H1 (cell line): ENCODE data around the gene CCS. TPM values are rescaled to one million over a fixed set of nuclear protein-coding genes. Genes with fewer than 3 reads are reported as not detected.

Experiments
- CHD1 ChIP-seq: IDR thresholded peaks from 2 replicates; pipeline ENCODE4 v1.6.1; 2012; ENCODE audit warnings: low read depth, low read length, improper control_type of control experiment
- ZNF274 ChIP-seq: IDR thresholded peaks from 2 replicates; pipeline ENCODE4 v1.7.0; 2012; ENCODE audit warnings: low read length, borderline replicate concordance; ENCODE audit errors: extremely low read depth
- polyA plus RNA-seq, 7 experiments: library from polyadenylated mRNA; depleted of rRNA in 3 of 7; stranded (reverse) in 5 of 7; unstranded in 2 of 7; fragments of >200 nt in 5 of 7; fragments of 200-250 nt in 2 of 7; gene quantifications; 1 replicate in 5 of 7; 2 replicates in 1 of 7; 4 replicates in 1 of 7; pipeline versions ENCODE4 v1.2.1 to v1.2.3, GENCODE V29; 2011 to 2013; ENCODE audit warnings: missing spikeins in 2 of 7, mixed read lengths in 2 of 7
- total RNA-seq: library from RNA; stranded (reverse); fragmentation: NEBNext Ultra II Directional; extraction: Animal tissue kit (Norgen Biotek cat#: 25700); gene quantifications from 2 replicates; pipeline ENCODE4 v1.2.1, GENCODE V29; 2021
- TF ChIP-seq, protein P1 (sequence below): fragments of 300-600 bp; sonication (generic); IDR thresholded peaks from 2 replicates; pipeline ENCODE4 v1.7.1; 2012; ENCODE audit warnings: low read length, moderate library complexity, mild to moderate bottlenecking, inconsistent platforms; ENCODE audit not compliant: insufficient replicate concordance
- TF ChIP-seq, protein P2 (sequence below): IDR thresholded peaks from 2 replicates; pipeline ENCODE4 v1.6.1; 2011; ENCODE audit warnings: low read length, improper control_type of control experiment

Gene CCS
- total and polyA plus RNA-seq, 2 of the 8 experiments (the other 6 are each of a cell fraction or from before 2014, with no cell fraction given): 37.1 to 37.7 TPM

DNA sequence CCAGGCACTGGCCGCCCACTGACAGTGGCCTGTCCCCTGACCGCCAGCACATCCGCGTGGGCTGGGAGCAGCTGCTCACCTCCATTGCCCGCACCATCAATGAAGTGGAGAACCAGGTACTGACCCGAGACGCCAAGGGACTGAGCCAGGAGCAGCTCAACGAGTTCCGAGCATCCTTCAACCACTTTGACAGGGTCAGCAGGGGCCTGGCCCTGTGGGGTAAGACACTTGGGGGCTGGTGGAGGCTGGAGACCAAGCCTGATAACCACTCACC is 31.1 kb upstream of the CCS start (continued):
- TF ChIP-seq, protein P1, sequence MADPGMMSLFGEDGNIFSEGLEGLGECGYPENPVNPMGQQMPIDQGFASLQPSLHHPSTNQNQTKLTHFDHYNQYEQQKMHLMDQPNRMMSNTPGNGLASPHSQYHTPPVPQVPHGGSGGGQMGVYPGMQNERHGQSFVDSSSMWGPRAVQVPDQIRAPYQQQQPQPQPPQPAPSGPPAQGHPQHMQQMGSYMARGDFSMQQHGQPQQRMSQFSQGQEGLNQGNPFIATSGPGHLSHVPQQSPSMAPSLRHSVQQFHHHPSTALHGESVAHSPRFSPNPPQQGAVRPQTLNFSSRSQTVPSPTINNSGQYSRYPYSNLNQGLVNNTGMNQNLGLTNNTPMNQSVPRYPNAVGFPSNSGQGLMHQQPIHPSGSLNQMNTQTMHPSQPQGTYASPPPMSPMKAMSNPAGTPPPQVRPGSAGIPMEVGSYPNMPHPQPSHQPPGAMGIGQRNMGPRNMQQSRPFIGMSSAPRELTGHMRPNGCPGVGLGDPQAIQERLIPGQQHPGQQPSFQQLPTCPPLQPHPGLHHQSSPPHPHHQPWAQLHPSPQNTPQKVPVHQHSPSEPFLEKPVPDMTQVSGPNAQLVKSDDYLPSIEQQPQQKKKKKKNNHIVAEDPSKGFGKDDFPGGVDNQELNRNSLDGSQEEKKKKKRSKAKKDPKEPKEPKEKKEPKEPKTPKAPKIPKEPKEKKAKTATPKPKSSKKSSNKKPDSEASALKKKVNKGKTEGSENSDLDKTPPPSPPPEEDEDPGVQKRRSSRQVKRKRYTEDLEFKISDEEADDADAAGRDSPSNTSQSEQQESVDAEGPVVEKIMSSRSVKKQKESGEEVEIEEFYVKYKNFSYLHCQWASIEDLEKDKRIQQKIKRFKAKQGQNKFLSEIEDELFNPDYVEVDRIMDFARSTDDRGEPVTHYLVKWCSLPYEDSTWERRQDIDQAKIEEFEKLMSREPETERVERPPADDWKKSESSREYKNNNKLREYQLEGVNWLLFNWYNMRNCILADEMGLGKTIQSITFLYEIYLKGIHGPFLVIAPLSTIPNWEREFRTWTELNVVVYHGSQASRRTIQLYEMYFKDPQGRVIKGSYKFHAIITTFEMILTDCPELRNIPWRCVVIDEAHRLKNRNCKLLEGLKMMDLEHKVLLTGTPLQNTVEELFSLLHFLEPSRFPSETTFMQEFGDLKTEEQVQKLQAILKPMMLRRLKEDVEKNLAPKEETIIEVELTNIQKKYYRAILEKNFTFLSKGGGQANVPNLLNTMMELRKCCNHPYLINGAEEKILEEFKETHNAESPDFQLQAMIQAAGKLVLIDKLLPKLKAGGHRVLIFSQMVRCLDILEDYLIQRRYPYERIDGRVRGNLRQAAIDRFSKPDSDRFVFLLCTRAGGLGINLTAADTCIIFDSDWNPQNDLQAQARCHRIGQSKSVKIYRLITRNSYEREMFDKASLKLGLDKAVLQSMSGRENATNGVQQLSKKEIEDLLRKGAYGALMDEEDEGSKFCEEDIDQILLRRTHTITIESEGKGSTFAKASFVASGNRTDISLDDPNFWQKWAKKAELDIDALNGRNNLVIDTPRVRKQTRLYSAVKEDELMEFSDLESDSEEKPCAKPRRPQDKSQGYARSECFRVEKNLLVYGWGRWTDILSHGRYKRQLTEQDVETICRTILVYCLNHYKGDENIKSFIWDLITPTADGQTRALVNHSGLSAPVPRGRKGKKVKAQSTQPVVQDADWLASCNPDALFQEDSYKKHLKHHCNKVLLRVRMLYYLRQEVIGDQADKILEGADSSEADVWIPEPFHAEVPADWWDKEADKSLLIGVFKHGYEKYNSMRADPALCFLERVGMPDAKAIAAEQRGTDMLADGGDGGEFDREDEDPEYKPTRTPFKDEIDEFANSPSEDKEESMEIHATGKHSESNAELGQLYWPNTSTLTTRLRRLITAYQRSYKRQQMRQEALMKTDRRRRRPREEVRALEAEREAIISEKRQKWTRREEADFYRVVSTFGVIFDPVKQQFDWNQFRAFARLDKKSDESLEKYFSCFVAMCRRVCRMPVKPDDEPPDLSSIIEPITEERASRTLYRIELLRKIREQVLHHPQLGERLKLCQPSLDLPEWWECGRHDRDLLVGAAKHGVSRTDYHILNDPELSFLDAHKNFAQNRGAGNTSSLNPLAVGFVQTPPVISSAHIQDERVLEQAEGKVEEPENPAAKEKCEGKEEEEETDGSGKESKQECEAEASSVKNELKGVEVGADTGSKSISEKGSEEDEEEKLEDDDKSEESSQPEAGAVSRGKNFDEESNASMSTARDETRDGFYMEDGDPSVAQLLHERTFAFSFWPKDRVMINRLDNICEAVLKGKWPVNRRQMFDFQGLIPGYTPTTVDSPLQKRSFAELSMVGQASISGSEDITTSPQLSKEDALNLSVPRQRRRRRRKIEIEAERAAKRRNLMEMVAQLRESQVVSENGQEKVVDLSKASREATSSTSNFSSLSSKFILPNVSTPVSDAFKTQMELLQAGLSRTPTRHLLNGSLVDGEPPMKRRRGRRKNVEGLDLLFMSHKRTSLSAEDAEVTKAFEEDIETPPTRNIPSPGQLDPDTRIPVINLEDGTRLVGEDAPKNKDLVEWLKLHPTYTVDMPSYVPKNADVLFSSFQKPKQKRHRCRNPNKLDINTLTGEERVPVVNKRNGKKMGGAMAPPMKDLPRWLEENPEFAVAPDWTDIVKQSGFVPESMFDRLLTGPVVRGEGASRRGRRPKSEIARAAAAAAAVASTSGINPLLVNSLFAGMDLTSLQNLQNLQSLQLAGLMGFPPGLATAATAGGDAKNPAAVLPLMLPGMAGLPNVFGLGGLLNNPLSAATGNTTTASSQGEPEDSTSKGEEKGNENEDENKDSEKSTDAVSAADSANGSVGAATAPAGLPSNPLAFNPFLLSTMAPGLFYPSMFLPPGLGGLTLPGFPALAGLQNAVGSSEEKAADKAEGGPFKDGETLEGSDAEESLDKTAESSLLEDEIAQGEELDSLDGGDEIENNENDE: no peak
- TF ChIP-seq CHD1 (no peak), ZNF274 (no peak)
- TF ChIP-seq, protein P2, sequence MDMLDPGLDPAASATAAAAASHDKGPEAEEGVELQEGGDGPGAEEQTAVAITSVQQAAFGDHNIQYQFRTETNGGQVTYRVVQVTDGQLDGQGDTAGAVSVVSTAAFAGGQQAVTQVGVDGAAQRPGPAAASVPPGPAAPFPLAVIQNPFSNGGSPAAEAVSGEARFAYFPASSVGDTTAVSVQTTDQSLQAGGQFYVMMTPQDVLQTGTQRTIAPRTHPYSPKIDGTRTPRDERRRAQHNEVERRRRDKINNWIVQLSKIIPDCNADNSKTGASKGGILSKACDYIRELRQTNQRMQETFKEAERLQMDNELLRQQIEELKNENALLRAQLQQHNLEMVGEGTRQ: no peak
